Skeletal muscle tissue (tissue), 4 donors: ENCODE data around the gene MPV17. TPM values are rescaled to one million over a fixed set of nuclear protein-coding genes. Genes with fewer than 3 reads are reported as not detected.

Experiments used
- H3K27ac ChIP-seq: one replicate; pipeline ENCODE4 v1.7.0; 2013; ENCODE audit warnings: mild to moderate bottlenecking, low read depth, low read length, inconsistent platforms
- H3K27me3 ChIP-seq, 3 donors: one replicate each; pipeline ENCODE4 v1.7.0; 2013; ENCODE audit warnings: low read length in 3 of 3; ENCODE audit not compliant: control insufficient read depth in 3 of 3, insufficient read depth in 3 of 3
- H3K36me3 ChIP-seq, 3 donors: one replicate each; pipeline ENCODE4 v1.7.0; 2013; ENCODE audit warnings: low read length in 3 of 3; ENCODE audit not compliant: control insufficient read depth in 3 of 3, insufficient read depth in 3 of 3
- H3K4me1 ChIP-seq, 3 donors: one replicate each; pipeline ENCODE4 v1.7.0; 2013; ENCODE audit warnings: low read length in 3 of 3, mild to moderate bottlenecking in 3 of 3; ENCODE audit not compliant: control insufficient read depth in 3 of 3, insufficient read depth in 3 of 3
- H3K4me3 ChIP-seq, 3 donors: one replicate each; pipeline ENCODE4 v1.7.0; 2013; ENCODE audit warnings: low read length in 3 of 3
- H3K9ac ChIP-seq, 3 donors: one replicate each; pipeline ENCODE4 v1.7.0; 2013; ENCODE audit warnings: low read length in 3 of 3, mild to moderate bottlenecking in 3 of 3, moderate library complexity in 2 of 3, low read depth in 1 of 3
- H3K9me3 ChIP-seq, 3 donors: one replicate each; pipeline ENCODE4 v1.7.0; 2013; ENCODE audit warnings: low read length in 3 of 3; ENCODE audit not compliant: control insufficient read depth in 3 of 3
- total RNA-seq: library from RNA; depleted of rRNA; stranded (reverse); fragments of >200 nt; gene quantifications from one replicate; pipeline ENCODE4 v1.2.3, GENCODE V29; 2014
- donor health status: Osteomylitis.

Gene MPV17
- total RNA-seq, 1 donor from 2014 or later, result 23.0 TPM

DNA sequence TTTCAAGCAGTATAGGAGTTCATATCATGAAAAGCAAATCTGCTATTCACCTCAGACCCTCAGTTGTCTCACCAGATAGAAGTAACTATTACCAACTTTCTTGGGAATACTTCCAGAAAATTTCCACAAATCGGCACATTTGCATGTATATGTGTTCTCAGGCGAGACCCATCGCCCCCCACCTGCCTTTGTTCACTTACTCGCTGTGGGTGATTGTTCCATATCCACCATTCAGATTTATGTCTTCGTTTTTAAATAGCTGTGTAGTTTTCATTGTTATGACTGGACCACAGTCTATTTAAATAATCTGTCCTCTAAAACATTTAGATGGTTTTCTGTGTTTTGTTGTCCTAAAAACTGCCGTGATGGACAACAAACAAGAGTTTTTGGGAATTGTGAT lies 37.4 kb downstream of the MPV17 start:
- Histone ChIP-seq H3K36me3 (peaks cover 7 to 20% (median 10%) of the 10 kb centered on the region in 3 donors), H3K9me3 (no peaks in the 10 kb centered on the region), H3K4me1 (peaks cover 41 to 62% (median 41%) of the 10 kb centered on the region in 3 donors), H3K27me3 (no peaks in the 10 kb centered on the region), H3K9ac (peak overlapping the region; percentile 66 to 100 (median 98)), H3K27ac (peak overlapping the region; percentile 99), H3K4me3 (peak overlapping the region; percentile 97 to 99 (median 98))

DNA sequence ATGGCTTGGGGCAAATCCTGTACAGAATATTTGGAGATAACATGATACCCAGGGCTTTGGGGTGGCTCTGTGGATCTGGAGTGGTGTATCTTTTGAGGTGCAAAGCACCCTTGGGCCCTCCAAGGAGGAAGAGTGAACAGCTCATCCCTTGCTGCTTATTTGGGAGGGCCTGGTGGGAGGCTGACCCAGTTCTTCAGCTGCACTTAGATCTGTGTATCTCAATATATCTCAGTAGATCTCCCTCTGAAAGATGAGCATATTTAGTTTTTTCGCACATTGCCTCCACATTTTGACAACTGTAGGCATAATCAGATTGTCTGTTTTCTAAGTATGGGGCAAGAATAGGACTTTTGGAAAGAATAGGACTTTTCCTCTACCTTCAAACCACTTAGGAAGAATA lies 37.9 kb downstream of the MPV17 start:
- Histone ChIP-seq H3K9me3 (no peaks in the 10 kb centered on the region), H3K36me3 (peaks cover 7 to 20% (median 10%) of the 10 kb centered on the region in 3 donors), H3K4me3 (peak overlapping the region; percentile 97 to 99 (median 98)), H3K9ac (peak overlapping the region; percentile 66 to 100 (median 98)), H3K27me3 (no peaks in the 10 kb centered on the region), H3K4me1 (peaks cover 42 to 62% (median 46%) of the 10 kb centered on the region in 3 donors), H3K27ac (peak overlapping the region; percentile 99)

DNA sequence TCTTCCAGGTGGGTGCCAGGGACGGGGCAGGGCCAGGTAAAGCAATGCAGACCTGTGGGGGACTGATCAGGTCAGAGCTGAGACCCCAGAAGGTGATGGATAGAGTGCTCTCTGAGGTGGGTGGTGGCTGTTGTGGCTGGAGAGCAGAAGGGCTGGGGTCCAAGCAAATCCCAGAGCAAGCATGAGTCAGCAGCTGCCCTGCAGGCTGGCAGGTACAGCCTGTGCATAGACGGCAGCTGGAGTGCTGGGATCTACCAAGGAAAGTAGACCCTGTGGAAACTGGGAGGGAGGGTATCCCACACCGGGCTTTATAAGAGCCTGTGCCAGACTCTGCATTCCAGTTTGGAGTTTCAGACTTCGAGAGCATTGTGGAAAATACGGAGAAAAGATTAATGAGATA lies 40.0 kb downstream of the MPV17 start:
- H3K9me3 ChIP-seq, result no peaks in the 10 kb centered on the region
- peak overlapping the region; percentile 99 for H3K27ac ChIP-seq
- peaks cover 33 to 42% (median 41%) of the 10 kb centered on the region in 3 donors for H3K4me1 ChIP-seq
- H3K9ac ChIP-seq, result peak overlapping the region; percentile 98 to 100 (median 99)
- no peaks in the 10 kb centered on the region for H3K27me3 ChIP-seq
- peaks cover 2 to 17% (median 3%) of the 10 kb centered on the region in 3 donors for H3K36me3 ChIP-seq
- peak overlapping the region; percentile 97 to 99 (median 98) for H3K4me3 ChIP-seq

DNA sequence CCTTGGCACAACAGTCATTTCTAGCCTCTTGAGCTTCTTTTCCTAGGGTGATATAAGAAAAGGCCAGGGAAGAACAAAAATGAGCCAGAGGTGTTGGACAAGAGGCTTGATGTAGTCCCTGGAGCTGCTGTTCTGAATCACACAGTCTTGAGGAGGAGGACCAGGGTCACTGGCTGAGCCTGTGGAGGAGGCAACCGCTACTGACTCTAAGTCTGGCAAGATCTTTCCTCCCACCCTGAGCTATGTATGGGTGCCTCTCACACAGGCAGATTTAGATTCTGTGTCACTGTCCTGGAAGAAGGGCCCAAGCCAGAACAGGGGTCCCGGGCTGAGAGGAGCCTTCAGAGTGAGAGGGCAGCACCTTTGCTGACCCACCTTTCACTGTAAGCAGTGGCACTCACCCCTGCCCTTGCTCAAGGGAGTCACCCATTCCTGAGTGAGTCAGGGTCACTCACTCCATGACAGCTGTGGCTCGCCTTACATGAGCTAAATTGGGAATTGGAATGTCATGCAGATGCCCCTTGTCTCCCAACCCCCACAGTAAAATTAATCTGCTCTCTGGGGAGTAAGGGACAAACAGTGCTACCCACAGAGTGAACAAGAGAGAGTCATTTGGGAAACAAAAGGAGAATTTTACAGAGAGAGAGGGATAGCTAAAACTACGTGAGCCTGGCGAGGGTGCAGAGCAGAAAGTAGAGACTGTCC lies 40.9 kb downstream of the MPV17 start, which contains the start of gene TRIM54:
Gene TRIM54, plus strand, starts transcription at position 575 of the 705 bp plus-strand sequence. CDS start 303 bp downstream, outside the sequence.
- H3K4me1 ChIP-seq, result peaks cover 25 to 33% (median 33%) of the 10 kb centered on the region in 3 donors
- peak within 1 kb of the TSS; percentile 98 to 100 (median 99) for H3K9ac ChIP-seq
- no peaks in the 10 kb centered on the region for H3K9me3 ChIP-seq
- peak within 1 kb of the TSS; percentile 97 to 99 (median 98) for H3K4me3 ChIP-seq
- H3K36me3 ChIP-seq, result peaks cover 0 to 13% (median 2%) of the 10 kb centered on the region in 3 donors
- peak within 1 kb of the TSS; percentile 99 for H3K27ac ChIP-seq
- no peaks in the 10 kb centered on the region for H3K27me3 ChIP-seq

DNA sequence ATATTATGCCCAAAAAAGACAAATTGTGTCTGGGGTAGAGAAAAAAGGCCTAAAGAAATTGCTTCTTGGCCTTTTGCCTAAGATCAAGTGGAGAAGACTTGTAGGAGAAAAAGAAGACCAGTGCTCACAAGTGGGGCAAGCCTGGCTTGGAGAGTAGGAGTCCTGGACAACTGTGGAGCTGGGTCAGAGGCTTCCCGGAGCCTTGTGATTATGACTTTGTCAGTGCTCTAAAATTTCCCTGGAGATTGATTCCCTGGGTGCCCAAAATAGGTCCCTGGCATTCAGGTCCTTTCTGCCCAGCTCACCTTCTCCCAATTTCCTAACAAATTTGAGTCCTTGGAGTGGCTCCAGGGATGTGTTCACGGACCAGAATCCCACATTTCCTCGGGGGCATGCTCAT lies 41.5 kb downstream of the MPV17 start:
- H3K9me3 ChIP-seq, result no peaks in the 10 kb centered on the region
- peak overlapping the region; percentile 99 for H3K27ac ChIP-seq

DNA sequence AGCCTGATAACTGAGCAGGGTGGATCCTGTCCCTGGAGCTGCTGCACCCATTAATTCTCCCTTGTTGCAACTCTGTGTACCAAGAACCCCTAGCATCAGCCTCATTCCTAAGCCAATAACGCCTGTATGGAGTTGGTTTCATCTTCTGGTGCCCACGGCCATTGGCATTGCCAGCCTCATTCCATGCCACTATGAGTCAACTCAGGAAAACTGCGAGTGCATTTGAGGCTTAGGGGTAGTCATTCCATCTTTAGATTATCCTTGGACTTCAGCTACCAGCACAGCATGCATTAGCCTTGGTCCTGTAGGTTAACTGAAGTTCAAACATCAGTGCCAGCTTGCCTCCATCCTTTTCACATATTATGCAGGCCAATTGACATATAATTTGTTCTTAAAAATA lies 42.1 kb downstream of the MPV17 start:
- peak overlapping the region in 2 of 3 donors; percentile 78 to 98 for H3K9ac ChIP-seq
- H3K27ac ChIP-seq, result peak overlapping the region; percentile 99
- H3K4me1 ChIP-seq, result peaks cover 20 to 27% (median 25%) of the 10 kb centered on the region in 3 donors
- H3K9me3 ChIP-seq, result no peaks in the 10 kb centered on the region
- H3K36me3 ChIP-seq, result peaks cover 0 to 11% (median 2%) of the 10 kb centered on the region in 3 donors
- peaks cover 0 to 4% (median 0%) of the 10 kb centered on the region in 3 donors for H3K27me3 ChIP-seq
- peak overlapping the region in 2 of 3 donors; percentile 25 to 29 for H3K4me3 ChIP-seq

More for the DNA sequence above, 41.5 kb downstream of the MPV17 start:
- peaks cover 20 to 29% (median 28%) of the 10 kb centered on the region in 3 donors for H3K4me1 ChIP-seq
- H3K9ac ChIP-seq, result peak overlapping the region; percentile 78 to 99 (median 98)
- H3K27me3 ChIP-seq, result peaks cover 0 to 2% (median 0%) of the 10 kb centered on the region in 3 donors
- peaks cover 0 to 11% (median 2%) of the 10 kb centered on the region in 3 donors for H3K36me3 ChIP-seq
- H3K4me3 ChIP-seq, result peak overlapping the region; percentile 49 to 99 (median 97)

DNA sequence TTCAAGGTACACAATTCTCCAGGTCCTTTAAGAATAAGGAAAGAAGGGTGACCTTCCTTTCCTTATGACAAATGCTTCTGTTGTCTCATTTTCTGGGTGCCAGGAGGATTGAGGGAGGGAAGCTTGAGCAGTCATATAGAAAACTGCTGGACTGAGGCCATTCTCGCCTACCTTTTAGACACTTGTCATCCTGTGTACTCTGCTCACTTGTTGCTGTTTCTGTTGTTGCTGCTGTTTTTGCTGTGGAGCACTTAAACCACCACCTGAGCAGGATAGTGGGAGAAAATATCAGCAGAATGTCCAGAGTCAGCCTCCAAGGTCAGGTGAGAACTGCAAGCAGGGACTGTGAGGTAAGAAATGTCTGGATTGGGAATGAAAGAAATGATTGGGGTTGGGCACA lies 44.9 kb downstream of the MPV17 start:
- Histone ChIP-seq H3K27me3 (peaks cover 0 to 12% (median 0%) of the 10 kb centered on the region in 3 donors), H3K9ac (no peak overlapping the region)

DNA sequence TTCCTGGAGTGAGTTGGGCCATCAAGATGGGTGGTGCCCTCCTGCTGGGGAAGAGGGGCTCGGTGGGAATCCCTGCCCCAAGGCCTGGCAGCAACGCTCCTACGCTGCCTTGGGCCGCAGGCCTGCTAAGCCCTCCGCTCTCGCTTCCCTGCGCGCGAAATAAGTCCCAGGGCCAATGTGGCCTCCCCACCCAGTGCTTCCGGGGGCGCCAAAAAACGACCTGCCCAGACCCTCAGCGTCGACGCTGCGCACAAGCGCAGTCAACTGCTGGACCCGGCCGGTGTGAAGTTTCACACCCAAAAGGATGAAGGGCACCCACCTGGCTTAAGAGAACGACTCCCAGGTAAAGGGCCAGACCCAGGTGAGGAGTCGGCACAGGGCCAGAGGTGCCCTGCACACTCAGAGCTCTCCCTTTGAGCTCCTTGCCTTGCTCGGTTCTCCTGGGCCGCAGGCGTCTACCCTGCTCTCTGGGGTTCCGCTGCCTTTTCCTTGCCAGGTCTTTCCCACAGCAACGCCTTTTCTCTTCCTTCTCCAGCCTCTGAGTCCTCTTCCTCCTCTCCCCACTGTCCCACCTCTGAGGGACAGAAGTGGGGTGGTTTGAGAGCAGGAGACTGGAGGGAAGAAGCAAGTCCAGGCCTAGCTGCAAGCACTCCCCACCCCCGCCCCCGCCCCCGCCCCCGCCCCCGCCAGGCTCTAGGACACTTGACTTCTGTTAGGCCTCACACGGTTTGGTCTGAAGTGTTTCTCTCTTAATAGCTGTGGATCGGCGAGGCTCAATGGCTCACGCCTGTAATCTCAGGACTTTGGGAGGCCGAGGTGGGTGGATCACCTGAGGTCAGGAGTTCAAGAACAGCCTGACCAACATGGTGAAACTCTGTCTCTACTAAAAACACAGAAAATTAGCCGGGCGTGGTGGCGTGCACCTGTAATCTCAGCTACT lies 47.4 kb downstream of the MPV17 start, which contains the start of gene DNAJC5G:
Gene DNAJC5G, plus strand, starts transcription at position 223 of the 940 bp plus-strand sequence. CDS start 1,296 bp downstream, outside the sequence.
- Histone ChIP-seq H3K9me3 (no peaks in the 10 kb centered on the region), H3K4me3 (no peak within 1 kb of the TSS), H3K27ac (no peak within 1 kb of the TSS), H3K27me3 (peaks cover 0 to 12% (median 4%) of the 10 kb centered on the region in 3 donors), H3K4me1 (peaks cover 5 to 8% (median 5%) of the 10 kb centered on the region in 3 donors), H3K36me3 (no peaks in the 10 kb centered on the region), H3K9ac (no peak within 1 kb of the TSS)

More for the DNA sequence above, 44.9 kb downstream of the MPV17 start:
- no peaks in the 10 kb centered on the region for H3K9me3 ChIP-seq
- no peak overlapping the region for H3K4me3 ChIP-seq
- no peaks in the 10 kb centered on the region for H3K36me3 ChIP-seq
- H3K4me1 ChIP-seq, result peaks cover 20 to 27% (median 22%) of the 10 kb centered on the region in 3 donors
- no peak overlapping the region for H3K27ac ChIP-seq
